Measurements from ENCODE around the gene ALAS2. TPM values are rescaled to one million over a fixed set of nuclear protein-coding genes. Genes with fewer than 3 reads are reported as not detected.

ALAS2 gene
- not detected in 2 replicates for total RNA-seq

GRCh38 chrX:55030271-55031205 lies at the start of gene ALAS2:
TSS of gene ALAS2 (minus strand) at chrX:55030977. CDS start at chrX:55026000, 4,977 bp downstream.

DNA sequence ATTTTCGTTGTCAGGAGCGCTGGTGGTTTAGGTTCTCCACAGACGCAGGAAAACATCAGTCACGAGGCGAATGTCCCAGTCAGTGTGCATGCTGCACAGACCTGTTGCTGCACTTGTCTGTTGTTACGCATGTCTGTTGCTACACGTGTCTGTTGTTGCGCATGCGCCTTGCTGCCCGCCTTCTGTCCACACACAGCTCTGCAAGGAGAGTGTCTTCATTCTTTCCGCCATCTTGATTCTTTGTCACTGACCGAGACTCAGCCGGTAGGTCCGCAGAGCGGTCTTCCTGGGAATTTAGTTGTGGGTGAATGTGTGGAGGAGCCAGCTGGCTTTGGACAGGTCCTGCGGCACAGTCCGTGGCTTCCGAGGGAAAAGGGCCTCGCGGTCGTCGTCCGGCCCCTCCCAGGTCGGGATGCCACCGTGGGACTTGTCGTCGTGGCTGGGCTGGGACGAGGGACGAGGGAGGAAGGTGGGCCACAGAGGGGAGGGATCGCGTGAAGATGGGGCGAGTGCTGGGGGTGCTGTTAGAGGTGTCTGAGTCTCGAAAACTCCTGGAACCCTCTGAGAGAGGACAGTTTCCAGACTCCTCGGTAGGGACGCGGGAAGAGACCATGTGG lies 44.2 kb upstream of the ALAS2 start, which contains the start of gene PAGE2B:
TSS of gene PAGE2B (plus strand) at position 180 of the 617 bp plus-strand sequence. CDS start 1,012 bp downstream, outside the sequence.

DNA sequence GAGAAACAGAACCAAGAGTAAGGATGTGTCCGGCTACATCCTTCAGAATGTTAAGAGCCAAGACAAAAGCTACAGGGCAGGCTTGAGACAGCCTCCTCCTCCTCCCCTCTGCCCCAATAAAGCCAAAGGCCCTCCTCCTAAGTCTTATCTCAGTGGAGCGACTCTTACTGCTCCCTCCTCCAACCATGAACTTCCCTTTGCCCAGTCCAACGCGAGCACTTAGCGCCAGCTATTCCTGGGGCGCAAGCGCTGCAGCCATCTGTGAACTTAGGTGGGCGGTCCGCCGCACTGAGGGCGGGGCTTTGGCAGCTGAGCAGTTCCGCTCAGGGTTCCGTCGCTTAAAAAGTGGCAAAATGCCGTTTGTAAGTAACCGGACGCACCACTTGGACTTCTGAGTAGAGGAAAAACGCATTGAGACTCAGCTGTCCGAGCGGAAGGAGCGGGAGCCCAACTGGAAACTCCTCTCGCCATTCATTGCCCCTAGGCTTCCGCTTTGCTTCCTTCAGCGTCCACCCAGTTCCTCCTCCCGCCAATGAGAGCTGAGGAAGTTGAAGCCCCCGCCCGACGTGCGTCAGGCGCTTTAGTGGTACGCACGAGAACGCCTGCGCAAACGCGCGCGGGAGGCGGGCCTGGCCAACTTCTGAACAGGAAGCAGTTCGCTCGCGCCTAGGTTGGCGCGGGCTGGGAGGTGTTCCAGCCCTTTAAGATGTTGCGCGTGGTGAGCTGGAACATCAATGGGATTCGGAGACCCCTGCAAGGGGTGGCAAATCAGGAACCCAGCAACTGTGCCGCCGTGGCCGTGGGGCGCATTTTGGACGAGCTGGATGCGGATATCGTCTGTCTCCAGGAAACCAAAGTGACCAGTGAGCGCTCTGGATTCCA lies 30.8 kb downstream of the ALAS2 start, which contains the start of gene APEX2:
TSS of gene APEX2 (plus strand) at position 647 of the 882 bp plus-strand sequence. CDS start at position 707, 60 bp downstream.

GRCh38 chrX:54994099-54994498 lies 36.7 kb downstream of the ALAS2 start, which contains the start of gene PFKFB1:
TSS of gene PFKFB1 (minus strand) at chrX:54994188. CDS start at chrX:54994007, 181 bp downstream.

Other genes with a start within 250 kb of the ALAS2 start
- gene ITIH6, start 232.7 kb downstream of the ALAS2 start, total RNA-seq = not detected in 2 replicates
- 123 and 126 TPM in 2 replicates for gene MAGED2, start 223.2 kb downstream of the ALAS2 start, total RNA-seq
- gene TRO, start 110.2 kb downstream of the ALAS2 start, total RNA-seq = 1.2 and 1.6 TPM in 2 replicates
- gene PFKFB1, start 36.8 kb downstream of the ALAS2 start, total RNA-seq = not detected in 2 replicates
- 22.8 and 23.6 TPM in 2 replicates for gene APEX2, start 30.6 kb downstream of the ALAS2 start, total RNA-seq
- not detected in 2 replicates for gene PAGE2B, start 44.1 kb upstream of the ALAS2 start, total RNA-seq
- not detected in 2 replicates for gene PAGE2, start 58.0 kb upstream of the ALAS2 start, total RNA-seq
- gene PAGE5, start 189.4 kb upstream of the ALAS2 start, total RNA-seq = not detected in 2 replicates
- not detected in 2 replicates for gene PAGE3, start 233.9 kb upstream of the ALAS2 start, total RNA-seq